Measurements from ENCODE around the gene PLA2G4E.

DNA sequence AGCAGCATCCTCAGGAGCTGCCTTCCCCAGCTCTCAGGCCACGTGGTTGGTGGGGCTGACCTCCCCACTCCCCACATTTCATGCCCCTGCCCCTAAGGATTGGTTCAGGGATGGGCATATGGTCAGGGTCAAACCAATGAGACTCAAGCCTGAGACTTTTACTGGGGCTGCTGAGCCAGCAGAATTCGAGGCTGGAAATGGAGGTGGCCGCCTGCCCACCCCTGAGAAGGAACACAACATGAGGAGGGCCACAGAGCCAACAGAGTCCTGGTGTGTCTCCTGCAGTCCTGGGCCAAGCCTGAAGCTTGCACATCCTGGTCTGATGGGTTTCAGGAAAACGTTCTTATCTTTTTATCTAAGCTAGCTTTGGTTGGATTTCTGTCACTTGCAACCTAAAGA lies 54.4 kb downstream of the PLA2G4E start:
- TF ChIP-seq, protein P1, sequence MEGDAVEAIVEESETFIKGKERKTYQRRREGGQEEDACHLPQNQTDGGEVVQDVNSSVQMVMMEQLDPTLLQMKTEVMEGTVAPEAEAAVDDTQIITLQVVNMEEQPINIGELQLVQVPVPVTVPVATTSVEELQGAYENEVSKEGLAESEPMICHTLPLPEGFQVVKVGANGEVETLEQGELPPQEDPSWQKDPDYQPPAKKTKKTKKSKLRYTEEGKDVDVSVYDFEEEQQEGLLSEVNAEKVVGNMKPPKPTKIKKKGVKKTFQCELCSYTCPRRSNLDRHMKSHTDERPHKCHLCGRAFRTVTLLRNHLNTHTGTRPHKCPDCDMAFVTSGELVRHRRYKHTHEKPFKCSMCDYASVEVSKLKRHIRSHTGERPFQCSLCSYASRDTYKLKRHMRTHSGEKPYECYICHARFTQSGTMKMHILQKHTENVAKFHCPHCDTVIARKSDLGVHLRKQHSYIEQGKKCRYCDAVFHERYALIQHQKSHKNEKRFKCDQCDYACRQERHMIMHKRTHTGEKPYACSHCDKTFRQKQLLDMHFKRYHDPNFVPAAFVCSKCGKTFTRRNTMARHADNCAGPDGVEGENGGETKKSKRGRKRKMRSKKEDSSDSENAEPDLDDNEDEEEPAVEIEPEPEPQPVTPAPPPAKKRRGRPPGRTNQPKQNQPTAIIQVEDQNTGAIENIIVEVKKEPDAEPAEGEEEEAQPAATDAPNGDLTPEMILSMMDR (conservative IDR thresholded peaks at IDR 0.05; ENCODE audit: low read depth, low read length), result no peak
- TF ChIP-seq EZH2phosphoT487 (IDR thresholded peaks at IDR 0.05; ENCODE audit: borderline replicate concordance, low read length), result no peak
